HUES6 (cell line): ENCODE data around the gene RIPOR2.

Experiments
- H3K27ac ChIP-seq: 2 replicates; pipeline ENCODE4 v1.7.0; 2013; ENCODE audit warnings: low read depth, mild to moderate bottlenecking, low read length, inconsistent platforms
- H3K27me3 ChIP-seq: 2 replicates; pipeline ENCODE4 v1.6.1; 2013; ENCODE audit warnings: low read length; ENCODE audit not compliant: control insufficient read depth, insufficient read depth
- H3K36me3 ChIP-seq: 2 replicates; pipeline ENCODE4 v1.6.1; 2013; ENCODE audit warnings: low read length; ENCODE audit not compliant: control insufficient read depth, insufficient read depth
- H3K4me1 ChIP-seq: 2 replicates; pipeline ENCODE4 v1.6.1; 2013; ENCODE audit warnings: low read length; ENCODE audit not compliant: control insufficient read depth, insufficient read depth
- H3K4me3 ChIP-seq: 2 replicates; pipeline ENCODE4 v1.5.1; 2013; ENCODE audit warnings: low read depth, low read length
- H3K9ac ChIP-seq: one replicate; pipeline ENCODE4 v1.6.1; 2013; ENCODE audit warnings: mild to moderate bottlenecking, low read length
- H3K9me3 ChIP-seq: 2 replicates; pipeline ENCODE4 v1.6.1; 2013; ENCODE audit warnings: low read depth, low read length; ENCODE audit not compliant: control insufficient read depth, insufficient read depth

Gene RIPOR2, protein sequence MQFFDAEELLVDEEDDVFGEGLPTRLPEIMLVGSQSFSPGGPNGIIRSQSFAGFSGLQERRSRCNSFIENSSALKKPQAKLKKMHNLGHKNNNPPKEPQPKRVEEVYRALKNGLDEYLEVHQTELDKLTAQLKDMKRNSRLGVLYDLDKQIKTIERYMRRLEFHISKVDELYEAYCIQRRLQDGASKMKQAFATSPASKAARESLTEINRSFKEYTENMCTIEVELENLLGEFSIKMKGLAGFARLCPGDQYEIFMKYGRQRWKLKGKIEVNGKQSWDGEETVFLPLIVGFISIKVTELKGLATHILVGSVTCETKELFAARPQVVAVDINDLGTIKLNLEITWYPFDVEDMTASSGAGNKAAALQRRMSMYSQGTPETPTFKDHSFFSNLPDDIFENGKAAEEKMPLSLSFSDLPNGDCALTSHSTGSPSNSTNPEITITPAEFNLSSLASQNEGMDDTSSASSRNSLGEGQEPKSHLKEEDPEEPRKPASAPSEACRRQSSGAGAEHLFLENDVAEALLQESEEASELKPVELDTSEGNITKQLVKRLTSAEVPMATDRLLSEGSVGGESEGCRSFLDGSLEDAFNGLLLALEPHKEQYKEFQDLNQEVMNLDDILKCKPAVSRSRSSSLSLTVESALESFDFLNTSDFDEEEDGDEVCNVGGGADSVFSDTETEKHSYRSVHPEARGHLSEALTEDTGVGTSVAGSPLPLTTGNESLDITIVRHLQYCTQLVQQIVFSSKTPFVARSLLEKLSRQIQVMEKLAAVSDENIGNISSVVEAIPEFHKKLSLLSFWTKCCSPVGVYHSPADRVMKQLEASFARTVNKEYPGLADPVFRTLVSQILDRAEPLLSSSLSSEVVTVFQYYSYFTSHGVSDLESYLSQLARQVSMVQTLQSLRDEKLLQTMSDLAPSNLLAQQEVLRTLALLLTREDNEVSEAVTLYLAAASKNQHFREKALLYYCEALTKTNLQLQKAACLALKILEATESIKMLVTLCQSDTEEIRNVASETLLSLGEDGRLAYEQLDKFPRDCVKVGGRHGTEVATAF

DNA sequence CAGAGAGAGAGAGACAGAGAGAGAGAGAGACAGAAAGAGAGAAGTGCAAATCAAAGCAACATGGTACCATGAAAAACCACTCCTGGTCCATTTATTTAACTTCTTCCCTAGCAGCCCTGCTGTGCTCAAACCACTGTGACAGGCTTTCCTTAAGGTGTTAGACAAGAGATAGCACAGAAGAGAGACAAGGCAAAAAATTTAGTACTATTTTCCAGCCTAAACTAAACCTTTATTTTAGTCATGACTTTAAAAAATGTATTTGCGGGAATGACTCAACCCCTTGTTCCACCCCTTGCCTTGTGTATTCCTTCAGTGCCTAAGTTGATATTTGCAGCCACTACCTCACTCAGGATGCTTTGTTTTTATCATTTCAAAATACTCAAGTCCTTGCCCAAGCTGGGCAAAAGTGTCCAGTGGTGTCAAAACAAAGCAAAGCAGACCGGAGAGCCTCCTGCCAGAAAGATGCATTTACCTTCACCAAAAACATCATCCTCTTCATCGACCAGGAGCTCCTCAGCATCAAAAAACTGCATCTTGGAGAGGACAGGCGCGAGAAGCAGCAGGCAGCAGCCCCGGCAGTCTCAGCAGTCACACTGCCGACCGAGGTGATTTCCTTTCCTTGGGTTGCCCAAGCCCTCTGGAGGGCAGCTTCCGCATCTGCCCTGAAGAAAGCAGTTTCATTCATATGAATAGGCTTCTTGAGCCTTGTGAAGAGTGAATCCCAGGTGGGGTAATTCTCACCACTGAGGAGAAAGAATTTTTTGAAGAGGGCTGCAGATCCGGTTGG is at the start of gene RIPOR2:
RIPOR2 (minus strand) TSS at position 595 of the 787 bp plus-strand sequence; CDS start at position 533, 62 bp downstream.
- H3K9me3 ChIP-seq = no peaks in the 10 kb centered on the region
- no peak within 1 kb of the TSS for H3K27ac ChIP-seq
- H3K27me3 ChIP-seq = no peaks in the 10 kb centered on the region
- H3K36me3 ChIP-seq = no peaks in the 10 kb centered on the region
- H3K4me1 ChIP-seq = peaks cover 32% of the 10 kb centered on the region
- no peak within 1 kb of the TSS for H3K4me3 ChIP-seq
- no peak within 1 kb of the TSS for H3K9ac ChIP-seq

DNA sequence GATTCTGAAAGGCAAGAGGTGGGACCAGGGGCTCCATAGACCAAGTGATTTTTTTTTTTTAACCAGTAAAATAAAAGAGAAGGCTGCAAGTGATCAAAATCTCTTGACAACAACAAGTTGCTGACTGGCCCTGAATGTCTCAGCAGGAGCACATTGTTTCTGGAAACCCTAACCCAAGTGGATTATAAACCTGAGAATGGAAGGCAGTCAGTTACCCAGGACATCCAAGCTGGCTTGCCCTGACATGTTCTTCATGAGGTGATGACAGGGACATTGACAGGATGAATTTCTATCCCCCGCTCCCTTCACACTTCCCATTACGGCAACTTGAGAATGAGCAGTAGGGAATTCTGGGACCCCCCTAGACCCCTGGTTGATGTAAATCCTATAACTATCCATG is 49.6 kb upstream of the RIPOR2 start:
- Histone ChIP-seq H3K4me1 (peaks cover 46% of the 10 kb centered on the region), H3K9me3 (peaks cover 12% of the 10 kb centered on the region), H3K27me3 (no peaks in the 10 kb centered on the region), H3K27ac (peak overlapping the region; percentile 76), H3K9ac (peak overlapping the region; percentile 36), H3K4me3 (no peak overlapping the region), H3K36me3 (no peaks in the 10 kb centered on the region)

DNA sequence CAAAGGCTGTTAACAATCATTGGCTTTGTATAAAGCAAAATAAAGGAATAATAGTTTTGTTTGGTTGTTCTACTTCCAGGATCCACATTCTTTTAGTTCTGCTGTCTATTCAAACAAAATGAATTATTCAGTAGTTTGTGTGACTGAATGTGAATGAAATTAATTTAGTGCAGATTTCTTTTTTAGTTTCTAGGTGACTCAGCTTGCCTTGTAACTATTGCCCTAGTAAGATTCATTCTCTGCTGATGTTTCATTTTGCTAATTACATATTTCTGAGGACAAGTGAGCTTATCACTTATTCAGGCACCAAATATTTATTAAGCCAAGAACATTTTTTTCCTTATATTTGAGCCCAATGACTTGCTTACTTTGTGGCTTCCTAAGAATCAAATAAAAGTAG is 46.5 kb upstream of the RIPOR2 start:
- Histone ChIP-seq H3K36me3 (no peaks in the 10 kb centered on the region), H3K27ac (peak overlapping the region; percentile 90), H3K27me3 (no peaks in the 10 kb centered on the region), H3K9ac (peak overlapping the region; percentile 76), H3K4me1 (peaks cover 64% of the 10 kb centered on the region), H3K9me3 (peaks cover 5% of the 10 kb centered on the region), H3K4me3 (no peak overlapping the region)

DNA sequence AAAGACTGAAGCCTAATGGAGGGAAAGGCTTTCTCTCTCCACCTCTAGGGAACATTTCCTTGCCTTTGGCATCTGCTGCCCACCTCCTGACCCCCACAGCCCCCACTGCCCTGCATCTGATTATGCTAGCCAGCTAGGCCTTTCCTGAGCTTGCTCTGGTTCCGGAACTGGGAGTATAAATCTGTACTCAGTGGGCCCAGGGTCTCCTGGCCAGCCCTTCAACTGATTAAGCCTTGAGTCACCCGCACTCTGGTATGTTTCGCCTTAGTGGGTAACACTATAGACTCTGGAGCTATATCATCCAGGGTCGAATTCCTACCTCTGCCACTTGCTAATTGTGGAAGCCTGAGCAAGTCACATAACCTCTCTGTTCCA is 45.6 kb upstream of the RIPOR2 start:
- H3K27ac ChIP-seq = peak overlapping the region; percentile 90
- no peaks in the 10 kb centered on the region for H3K9me3 ChIP-seq
- H3K4me3 ChIP-seq = peak overlapping the region; percentile 31
- peak overlapping the region; percentile 76 for H3K9ac ChIP-seq
- H3K36me3 ChIP-seq = no peaks in the 10 kb centered on the region
- H3K4me1 ChIP-seq = peaks cover 64% of the 10 kb centered on the region
- H3K27me3 ChIP-seq = no peaks in the 10 kb centered on the region

DNA sequence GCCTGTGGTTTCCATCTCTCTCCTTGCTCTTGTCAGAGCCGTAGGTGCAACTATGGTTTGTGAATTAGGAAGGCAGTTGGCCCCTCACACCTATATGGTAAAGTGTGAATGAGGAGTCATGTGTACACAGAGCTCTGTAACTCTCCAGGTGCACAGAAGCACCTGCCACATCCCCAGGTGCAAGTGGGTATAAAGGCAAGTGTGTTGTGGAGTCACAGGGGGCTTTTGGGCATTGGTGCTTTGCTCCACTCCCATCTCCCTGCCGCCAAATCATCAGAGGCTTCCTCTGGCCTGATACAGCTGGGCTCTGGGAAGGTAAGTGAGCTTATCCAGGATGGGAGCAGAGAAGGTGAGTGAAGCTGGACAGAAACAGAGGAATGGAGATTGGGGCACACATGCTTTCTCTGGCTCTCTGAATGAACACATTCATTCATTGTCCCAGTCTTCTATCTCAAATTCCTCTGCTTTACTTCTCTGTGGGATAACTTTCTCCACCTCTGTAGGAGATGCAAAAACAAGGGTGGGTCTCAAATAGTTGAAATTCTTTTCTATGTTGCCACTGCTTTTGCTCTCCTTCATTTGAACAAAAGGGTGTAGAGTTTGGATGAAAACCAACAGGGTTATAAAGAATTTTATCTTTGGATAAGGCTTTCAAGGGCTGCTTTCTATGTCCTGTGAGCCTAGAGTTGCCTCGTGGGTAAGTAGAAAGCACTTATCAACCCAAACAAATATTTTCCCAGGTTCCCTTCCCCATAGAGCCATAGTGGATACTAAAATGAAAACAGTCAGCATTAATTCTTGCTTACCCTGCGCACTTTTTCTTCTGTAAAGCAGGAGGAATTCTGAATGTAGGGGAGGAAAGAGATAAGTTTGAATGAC is 45.0 kb upstream of the RIPOR2 start:
- no peaks in the 10 kb centered on the region for H3K36me3 ChIP-seq
- H3K9me3 ChIP-seq = no peaks in the 10 kb centered on the region
- H3K4me1 ChIP-seq = peaks cover 62% of the 10 kb centered on the region
- no peaks in the 10 kb centered on the region for H3K27me3 ChIP-seq
- peak overlapping the region; percentile 90 for H3K27ac ChIP-seq
- H3K9ac ChIP-seq = peak overlapping the region; percentile 76
- peak overlapping the region; percentile 31; the same call in 1 of the 2 replicates for H3K4me3 ChIP-seq

DNA sequence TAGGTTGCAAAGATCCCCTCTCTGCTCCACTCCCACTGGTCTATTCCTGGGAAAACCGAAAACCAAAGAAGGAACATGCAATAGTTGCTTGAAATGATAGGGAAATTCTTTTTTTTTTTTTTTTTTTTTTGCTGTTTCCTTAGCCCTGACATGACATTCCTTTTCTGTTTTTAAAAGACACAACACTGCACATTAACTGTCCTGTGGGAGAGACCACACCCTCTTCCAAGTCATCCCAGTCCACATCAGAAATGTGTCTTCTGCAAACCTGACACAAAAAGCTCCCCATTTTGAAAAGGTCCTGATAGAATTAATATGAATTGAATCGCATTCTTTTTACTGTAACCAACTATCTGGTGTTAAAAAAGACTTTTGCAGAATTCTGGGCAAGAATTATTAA is 43.4 kb upstream of the RIPOR2 start:
- H3K9ac ChIP-seq = no peak overlapping the region
- H3K36me3 ChIP-seq = no peaks in the 10 kb centered on the region
- no peaks in the 10 kb centered on the region for H3K27me3 ChIP-seq
- H3K4me3 ChIP-seq = no peak overlapping the region
- no peaks in the 10 kb centered on the region for H3K9me3 ChIP-seq
- H3K4me1 ChIP-seq = peaks cover 51% of the 10 kb centered on the region
- H3K27ac ChIP-seq = 0 out of 2 replicates have a peak overlapping the region, but pooled peaks have one; percentile 90

DNA sequence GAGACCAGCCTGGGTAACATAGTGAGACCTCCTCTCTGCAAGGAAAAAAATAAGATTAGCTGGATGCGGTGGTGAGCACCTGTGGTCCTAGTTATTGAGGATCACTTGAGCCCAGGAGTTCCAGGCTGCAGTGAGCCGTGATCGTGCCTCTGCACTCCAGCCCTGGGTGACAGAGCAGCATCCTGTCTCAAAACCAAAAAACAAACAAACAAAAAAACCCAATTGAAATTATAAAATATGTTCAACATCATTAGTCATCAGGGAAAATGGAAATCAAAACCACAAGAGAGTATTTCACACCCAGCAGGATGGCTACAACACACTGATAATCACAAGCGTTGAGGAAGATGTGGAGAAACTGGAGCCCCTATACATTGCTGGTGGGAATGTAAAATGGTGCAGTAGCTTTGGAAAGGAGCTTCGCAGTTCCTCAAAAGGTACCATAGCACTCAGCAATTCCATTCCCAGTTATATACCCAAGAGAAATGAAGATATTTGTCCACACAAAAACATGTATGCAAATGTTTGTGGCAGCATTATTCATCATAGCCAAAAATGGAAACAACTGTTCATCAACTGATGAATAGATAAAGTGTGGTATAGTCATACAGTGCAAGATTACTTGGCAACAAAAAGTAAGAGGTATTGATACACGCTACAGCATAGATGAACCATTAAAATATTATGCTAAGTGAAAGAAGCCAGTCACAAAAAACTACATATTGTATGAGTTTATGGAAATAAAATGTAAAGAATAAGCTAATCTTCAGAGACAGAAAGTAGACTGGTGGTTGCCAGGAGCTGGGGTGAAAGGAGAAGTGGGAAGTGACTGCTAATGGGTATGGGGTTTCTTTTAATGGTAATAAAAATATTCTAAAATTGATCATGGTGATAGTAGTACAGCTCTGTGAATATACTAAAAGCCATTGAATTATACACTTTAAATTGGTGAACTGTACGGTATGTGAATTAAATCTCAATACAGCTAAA is 38.7 kb upstream of the RIPOR2 start:
- H3K4me3 ChIP-seq = no peak overlapping the region
- H3K4me1 ChIP-seq = peaks cover 10% of the 10 kb centered on the region
- no peaks in the 10 kb centered on the region for H3K36me3 ChIP-seq
- H3K9ac ChIP-seq = no peak overlapping the region
- no peaks in the 10 kb centered on the region for H3K27me3 ChIP-seq
- H3K9me3 ChIP-seq = no peaks in the 10 kb centered on the region
- no peak overlapping the region for H3K27ac ChIP-seq

DNA sequence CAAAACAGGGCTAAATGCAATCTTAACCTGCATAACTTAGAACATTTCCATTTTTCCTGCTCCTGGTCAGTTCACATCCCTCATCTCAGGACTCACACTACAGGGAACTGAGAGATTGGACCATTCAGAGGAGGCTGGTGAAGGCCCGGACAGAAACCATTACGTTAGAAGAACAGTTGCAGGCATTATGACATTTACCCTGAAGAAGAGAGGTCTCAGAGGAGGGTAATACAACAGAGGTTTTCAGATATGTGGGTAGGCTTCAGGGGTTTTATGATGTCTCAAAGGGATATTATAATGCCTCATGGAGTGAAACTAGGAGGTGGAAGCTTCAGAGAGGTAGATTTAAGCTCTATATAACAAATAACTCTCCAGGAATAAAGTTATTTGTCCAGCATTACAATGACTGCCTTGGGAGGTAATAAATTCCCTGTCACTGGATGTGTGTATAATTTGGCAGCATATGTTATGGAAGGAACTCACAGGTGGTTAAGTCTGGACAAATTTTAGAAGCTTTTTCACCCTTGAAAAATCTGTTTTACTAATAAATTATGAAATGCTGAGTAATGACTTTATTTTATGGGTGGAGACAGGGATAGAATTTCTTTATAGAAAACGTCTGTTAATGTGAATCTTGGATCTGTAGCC is 36.7 kb upstream of the RIPOR2 start:
- Histone ChIP-seq H3K9me3 (no peaks in the 10 kb centered on the region), H3K4me1 (peaks cover 10% of the 10 kb centered on the region), H3K9ac (no peak overlapping the region), H3K27me3 (no peaks in the 10 kb centered on the region), H3K27ac (no peak overlapping the region), H3K4me3 (no peak overlapping the region), H3K36me3 (no peaks in the 10 kb centered on the region)

DNA sequence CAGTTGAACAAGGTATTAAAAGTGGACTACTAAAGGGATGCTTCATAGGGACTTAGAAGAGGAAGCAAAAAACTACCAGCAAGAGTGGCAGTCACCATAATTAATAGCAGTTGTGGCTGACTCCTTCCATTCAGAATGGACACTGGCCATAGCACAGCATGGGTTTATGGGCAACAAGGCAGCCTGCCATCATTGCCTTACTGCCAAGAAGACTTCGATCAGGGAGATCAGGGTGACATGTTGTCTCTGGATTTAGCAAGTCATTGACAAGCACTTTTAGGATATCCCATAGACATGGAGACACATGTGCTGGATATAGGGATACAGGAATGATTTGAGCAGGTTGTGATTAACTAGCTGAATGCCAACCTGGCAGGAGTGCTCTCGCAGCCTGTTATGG is 35.3 kb upstream of the RIPOR2 start:
- Histone ChIP-seq H3K4me3 (no peak overlapping the region), H3K9me3 (no peaks in the 10 kb centered on the region), H3K9ac (no peak overlapping the region), H3K36me3 (no peaks in the 10 kb centered on the region), H3K27ac (no peak overlapping the region), H3K4me1 (peaks cover 10% of the 10 kb centered on the region), H3K27me3 (no peaks in the 10 kb centered on the region)
